Mesothelial cell of epicardium (in vitro differentiated cells): ENCODE measurements around the gene BLCAP. TPM values are rescaled to one million over a fixed set of nuclear protein-coding genes. Genes with fewer than 3 reads are reported as not detected.
"Not testable (repeated sequence)": the region's sequence is repeated elsewhere in the genome, so short reads cannot be mapped to it uniquely, and the experiment has no call there.

Experiments
- DNase-seq, 2 experiments: peaks; one replicate each; pipeline ENCODE4 v3.0.0; 2021; ENCODE audit warnings: low spot score in 2 of 2; ENCODE audit not compliant: unreplicated experiment in 2 of 2
- H3K27ac Mint-ChIP-seq: 2 replicates; pipeline ENCODE4 v1.8.0; 2021; ENCODE audit warnings: mixed read lengths
- H3K27me3 Mint-ChIP-seq: 2 replicates; pipeline ENCODE4 v1.8.0; 2021; ENCODE audit warnings: low read depth, mixed read lengths
- H3K36me3 Mint-ChIP-seq: 2 replicates; pipeline ENCODE4 v1.8.0; 2021; ENCODE audit warnings: mixed read lengths
- H3K4me1 Mint-ChIP-seq: 2 replicates; pipeline ENCODE4 v1.8.0; 2021; ENCODE audit warnings: mixed read lengths
- H3K4me3 Mint-ChIP-seq: 2 replicates; pipeline ENCODE4 v1.8.0; 2021; ENCODE audit warnings: mild to moderate bottlenecking, moderate library complexity, mixed read lengths
- H3K9me3 Mint-ChIP-seq: 2 replicates; pipeline ENCODE4 v1.8.0; 2021; ENCODE audit warnings: mixed read lengths
- total RNA-seq: library from RNA; stranded (reverse); gene quantifications from 3 replicates; pipeline ENCODE4 v1.2.1, GENCODE V29; 2021
- TF ChIP-seq, protein P1 (sequence below): fragments of 200-600 bp; sonication (generic); IDR thresholded peaks from one replicate; pipeline ENCODE4 v1.5.0; 2021; ENCODE audit warnings: antibody characterized with exemption; ENCODE audit not compliant: unreplicated experiment

Gene BLCAP
- total RNA-seq, 1 donor from 2014 or later = 76.2 TPM

DNA sequence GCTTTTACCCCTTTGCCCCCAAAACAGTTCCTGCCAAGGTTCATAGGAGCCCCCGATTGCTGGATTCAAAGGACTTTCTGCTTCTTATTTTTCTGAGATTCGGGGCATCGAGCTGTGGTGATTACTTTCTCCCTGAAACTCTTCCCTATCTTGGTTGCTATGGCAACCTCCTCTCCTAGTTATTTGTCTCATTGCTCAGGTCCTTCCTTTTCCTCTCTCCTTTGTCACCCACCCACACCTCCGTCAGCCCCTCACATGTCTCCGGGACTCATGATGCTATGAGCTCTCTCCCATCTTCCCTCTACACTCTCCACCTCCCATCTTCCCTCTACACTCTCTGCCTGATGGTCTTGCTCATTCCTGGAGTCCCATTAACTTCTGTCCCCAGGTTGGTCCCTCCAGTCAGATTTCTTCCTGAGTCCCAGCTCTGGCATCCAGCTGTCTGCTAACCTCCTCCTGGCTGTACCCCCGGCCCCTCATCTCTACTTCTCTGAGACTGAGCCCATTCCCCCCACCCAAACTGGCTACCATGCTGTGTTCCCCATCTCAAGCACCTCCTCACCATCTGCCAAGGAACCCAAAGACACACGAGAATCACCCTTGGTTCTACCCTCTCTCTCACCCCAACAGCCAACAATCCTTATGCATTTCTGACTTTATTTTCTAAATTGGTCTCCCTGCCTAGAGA is 36.9 kb downstream of the BLCAP start:
- TF ChIP-seq, protein P1, sequence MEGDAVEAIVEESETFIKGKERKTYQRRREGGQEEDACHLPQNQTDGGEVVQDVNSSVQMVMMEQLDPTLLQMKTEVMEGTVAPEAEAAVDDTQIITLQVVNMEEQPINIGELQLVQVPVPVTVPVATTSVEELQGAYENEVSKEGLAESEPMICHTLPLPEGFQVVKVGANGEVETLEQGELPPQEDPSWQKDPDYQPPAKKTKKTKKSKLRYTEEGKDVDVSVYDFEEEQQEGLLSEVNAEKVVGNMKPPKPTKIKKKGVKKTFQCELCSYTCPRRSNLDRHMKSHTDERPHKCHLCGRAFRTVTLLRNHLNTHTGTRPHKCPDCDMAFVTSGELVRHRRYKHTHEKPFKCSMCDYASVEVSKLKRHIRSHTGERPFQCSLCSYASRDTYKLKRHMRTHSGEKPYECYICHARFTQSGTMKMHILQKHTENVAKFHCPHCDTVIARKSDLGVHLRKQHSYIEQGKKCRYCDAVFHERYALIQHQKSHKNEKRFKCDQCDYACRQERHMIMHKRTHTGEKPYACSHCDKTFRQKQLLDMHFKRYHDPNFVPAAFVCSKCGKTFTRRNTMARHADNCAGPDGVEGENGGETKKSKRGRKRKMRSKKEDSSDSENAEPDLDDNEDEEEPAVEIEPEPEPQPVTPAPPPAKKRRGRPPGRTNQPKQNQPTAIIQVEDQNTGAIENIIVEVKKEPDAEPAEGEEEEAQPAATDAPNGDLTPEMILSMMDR = no peak
- no peaks in the 10 kb centered on the region for H3K4me1 Mint-ChIP-seq
- H3K36me3 Mint-ChIP-seq = peaks cover 3% of the 10 kb centered on the region
- DNase-seq = no peak
- no peak overlapping the region for H3K27ac Mint-ChIP-seq
- H3K27me3 Mint-ChIP-seq = peaks cover under 1% of the 10 kb centered on the region
- no peak overlapping the region for H3K4me3 Mint-ChIP-seq
- H3K9me3 Mint-ChIP-seq = no peaks in the 10 kb centered on the region

DNA sequence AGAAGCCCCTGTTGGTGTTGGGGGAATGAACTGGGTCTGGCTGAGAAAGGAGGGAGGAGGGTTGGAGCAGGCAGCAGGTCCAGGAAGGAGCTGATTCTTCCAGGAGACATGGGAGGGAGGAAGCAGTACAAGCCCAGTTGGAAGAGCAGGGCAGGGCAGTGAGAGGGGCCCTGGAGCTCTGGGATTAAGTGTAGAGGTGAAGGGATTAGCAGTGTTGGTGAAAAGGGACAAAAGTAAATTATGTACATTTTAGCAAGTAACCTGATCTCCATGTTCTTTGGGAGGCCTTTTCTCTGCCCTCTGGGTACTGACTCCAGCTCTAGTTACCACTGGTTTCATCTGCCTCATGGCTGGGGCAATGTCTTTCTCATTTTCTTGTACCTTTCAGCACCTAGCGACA is 41.5 kb downstream of the BLCAP start:
- not testable (repeated sequence) for DNase-seq, H3K27ac Mint-ChIP-seq, H3K9me3 Mint-ChIP-seq, H3K4me3 Mint-ChIP-seq, H3K36me3 Mint-ChIP-seq, H3K4me1 Mint-ChIP-seq
- H3K27me3 Mint-ChIP-seq = peaks cover 11% of the 10 kb centered on the region

DNA sequence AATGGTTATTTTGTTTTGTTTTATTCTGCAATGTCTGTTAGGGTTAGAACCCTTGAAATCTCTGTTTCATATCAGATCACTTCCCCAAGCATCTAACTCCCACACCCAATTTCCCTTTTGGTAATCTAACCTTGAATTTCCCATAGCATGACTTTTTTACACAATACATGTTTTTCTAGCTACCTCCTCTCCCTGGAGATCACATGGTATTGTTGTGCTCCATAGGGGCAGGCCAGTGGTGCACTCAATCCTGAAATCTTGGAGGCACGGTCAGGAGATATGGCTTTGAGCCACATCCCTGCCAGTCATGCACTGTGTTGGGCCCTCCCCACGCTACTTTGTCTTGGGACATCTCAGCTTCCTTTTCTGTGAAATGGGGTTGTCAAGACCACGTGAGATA is 43.3 kb downstream of the BLCAP start:
- no peaks in the 10 kb centered on the region for H3K36me3 Mint-ChIP-seq
- peaks cover 23% of the 10 kb centered on the region for H3K27me3 Mint-ChIP-seq
- DNase-seq = peak in 1 of 2 experiments; percentile 13
- peaks cover 4% of the 10 kb centered on the region for H3K9me3 Mint-ChIP-seq
- no peak overlapping the region for H3K4me3 Mint-ChIP-seq
- TF ChIP-seq, protein P1 = no peak
- H3K4me1 Mint-ChIP-seq = no peaks in the 10 kb centered on the region
- no peak overlapping the region for H3K27ac Mint-ChIP-seq

DNA sequence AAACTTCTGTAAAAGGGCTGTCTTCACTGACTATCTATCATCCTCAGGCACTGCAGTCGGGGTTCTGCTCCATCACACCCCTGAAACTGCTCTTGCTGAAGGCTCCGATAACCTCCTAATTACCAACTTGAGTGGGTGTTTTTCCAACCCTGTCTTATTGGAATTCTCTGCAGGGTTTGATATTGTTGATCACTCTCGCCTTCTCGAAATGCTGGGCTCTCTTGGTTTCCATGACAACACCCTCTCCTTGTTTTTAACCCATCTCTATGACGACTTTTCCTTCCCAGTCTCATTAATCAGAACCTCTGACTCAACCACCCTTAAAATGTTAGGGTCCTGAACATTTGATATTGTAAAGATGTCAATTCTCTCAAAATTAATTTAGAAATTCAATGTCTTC is 46.1 kb downstream of the BLCAP start:
- H3K27ac Mint-ChIP-seq = no peak overlapping the region
- H3K36me3 Mint-ChIP-seq = no peaks in the 10 kb centered on the region
- peaks cover 4% of the 10 kb centered on the region for H3K9me3 Mint-ChIP-seq
- no peak overlapping the region for H3K4me3 Mint-ChIP-seq
- TF ChIP-seq, protein P1 = no peak
- no peak for DNase-seq
- H3K4me1 Mint-ChIP-seq = no peaks in the 10 kb centered on the region
- peaks cover 42% of the 10 kb centered on the region for H3K27me3 Mint-ChIP-seq

DNA sequence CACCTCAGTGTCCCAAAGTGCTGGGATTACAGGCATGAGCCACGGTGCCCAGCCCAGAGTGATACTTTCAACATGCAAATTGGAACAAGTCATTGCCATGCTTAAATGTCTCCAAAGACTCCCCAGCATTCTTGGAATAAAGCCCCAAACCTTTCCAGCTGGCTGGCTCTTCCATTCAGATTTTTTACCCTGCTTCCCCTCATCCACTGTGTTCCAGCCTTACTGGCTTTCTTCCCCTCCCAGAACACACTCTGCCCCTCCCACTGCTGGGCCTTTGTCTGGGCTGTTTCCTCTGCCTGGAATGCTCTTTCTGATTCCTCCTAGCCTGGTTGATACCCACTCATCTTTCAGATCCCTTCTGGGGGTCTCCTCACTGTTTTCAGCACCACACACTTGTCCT is 46.8 kb downstream of the BLCAP start:
- H3K36me3 Mint-ChIP-seq = no peaks in the 10 kb centered on the region
- no peaks in the 10 kb centered on the region for H3K4me1 Mint-ChIP-seq
- H3K4me3 Mint-ChIP-seq = no peak overlapping the region
- TF ChIP-seq, protein P1 = no peak
- H3K9me3 Mint-ChIP-seq = peaks cover 5% of the 10 kb centered on the region
- no peak for DNase-seq
- no peak overlapping the region for H3K27ac Mint-ChIP-seq
- peaks cover 47% of the 10 kb centered on the region for H3K27me3 Mint-ChIP-seq

DNA sequence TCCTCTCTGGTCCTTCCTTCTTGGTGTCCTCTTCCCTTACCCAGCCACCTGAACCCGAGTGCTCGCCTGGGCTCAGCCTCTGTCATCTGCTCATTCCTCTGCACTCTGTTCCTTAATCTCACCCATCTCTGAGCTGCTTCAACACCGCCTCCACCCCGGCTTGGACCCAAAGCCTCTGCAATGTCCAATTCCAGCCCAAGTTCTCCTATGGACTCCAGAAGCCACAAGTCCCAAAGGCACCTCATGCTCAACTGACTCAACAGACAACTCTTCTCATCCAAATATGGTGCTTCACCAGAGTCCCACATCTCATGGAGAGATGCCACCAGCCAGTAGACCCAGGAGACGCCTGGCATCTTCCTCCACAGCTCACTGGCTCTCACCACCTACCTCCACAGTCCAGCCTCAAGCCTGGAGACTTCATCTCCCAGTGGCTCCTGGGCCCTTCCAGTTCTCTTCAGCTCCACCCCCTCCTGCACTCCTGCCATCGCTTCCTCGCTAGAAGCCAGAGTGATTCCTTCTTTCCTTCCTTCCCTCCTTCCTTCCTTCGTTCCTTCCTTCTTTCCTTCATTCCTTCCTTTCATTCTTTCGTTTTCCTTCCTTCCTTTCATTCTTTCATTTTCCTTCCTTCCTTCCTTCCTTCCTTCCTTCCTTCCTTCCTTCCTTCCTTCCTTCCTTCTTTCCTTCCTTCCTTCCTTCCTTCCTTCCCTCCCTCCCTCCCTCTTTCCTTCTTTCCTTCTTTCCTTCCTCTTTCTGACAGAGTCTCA is 47.6 kb downstream of the BLCAP start:
- Mint-ChIP-seq H3K27me3 (peaks cover 52% of the 10 kb centered on the region), H3K4me1 (no peaks in the 10 kb centered on the region), H3K9me3 (peaks cover 10% of the 10 kb centered on the region), H3K36me3 (no peaks in the 10 kb centered on the region), H3K27ac (no peak overlapping the region), H3K4me3 (no peak overlapping the region)
- DNase-seq = no peak
- TF ChIP-seq, protein P1 = no peak
